ENCODE results near the gene MGAT5B.

MGAT5B gene

GRCh38 chr17:76907352-76907751 lies 39.1 kb downstream of the MGAT5B start:
- DNase-seq = no peak

- DNase-seq = no peak
Measured at GRCh38 chr17:76909971-76910760, 42.0 kb downstream of the MGAT5B start.

- DNase-seq = no peak
Measured at GRCh38 chr17:76911299-76912017, 43.3 kb downstream of the MGAT5B start.

GRCh38 chr17:76912421-76913164 lies 44.4 kb downstream of the MGAT5B start:
- no peak for DNase-seq

- DNase-seq = no peak
Measured at GRCh38 chr17:76914937-76915336, 46.7 kb downstream of the MGAT5B start.

GRCh38 chr17:76915840-76916510 lies 47.8 kb downstream of the MGAT5B start:
- DNase-seq = no peak

GRCh38 chr17:76917829-76918228 lies 49.6 kb downstream of the MGAT5B start:
- no peak for DNase-seq

- no peak for DNase-seq
Measured at GRCh38 chr17:76918811-76919210, 50.6 kb downstream of the MGAT5B start.

- DNase-seq = no peak
Measured at GRCh38 chr17:76920364-76921139, 52.3 kb downstream of the MGAT5B start.

GRCh38 chr17:76921340-76922036 lies 53.3 kb downstream of the MGAT5B start:
- DNase-seq = no peak

- DNase-seq = no peak
Measured at GRCh38 chr17:76922084-76922483, 53.9 kb downstream of the MGAT5B start.

- no peak for DNase-seq
Measured at GRCh38 chr17:76922967-76923366, 54.8 kb downstream of the MGAT5B start.

- DNase-seq = no peak
Measured at GRCh38 chr17:76923491-76923890, 55.3 kb downstream of the MGAT5B start.

GRCh38 chr17:76924345-76925342 lies 56.4 kb downstream of the MGAT5B start:
- no peak for DNase-seq

- DNase-seq = no peak
Measured at GRCh38 chr17:76925441-76925891, 57.3 kb downstream of the MGAT5B start.

GRCh38 chr17:76926237-76926866 lies 58.1 kb downstream of the MGAT5B start:
- no peak for DNase-seq

- DNase-seq = no peak
Measured at GRCh38 chr17:76927577-76927976, 59.4 kb downstream of the MGAT5B start.

GRCh38 chr17:76927982-76928381 lies 59.8 kb downstream of the MGAT5B start:
- DNase-seq = no peak

GRCh38 chr17:76929148-76929547 lies 60.9 kb downstream of the MGAT5B start:
- DNase-seq = no peak

GRCh38 chr17:76929601-76930000 lies 61.4 kb downstream of the MGAT5B start:
- DNase-seq = no peak
